RWPE2 (cell line): Measurements from ENCODE around the gene MLPH.

Experiments used
- ATAC-seq: fragments of 200-7000 bp; cut with Tn5 transposase; 3 replicates; pipeline ENCODE4 v1.9.1; 2021; ENCODE audit warnings: low read depth
- DNase-seq: peaks from one replicate; pipeline ENCODE4 v3.0.0-alpha.2; 2020; ENCODE audit warnings: low spot score
- H3K27ac ChIP-seq: fragments of 450-650 bp; 2 replicates; pipeline ENCODE4 v1.5.1; 2017; ENCODE audit warnings: mild to moderate bottlenecking; ENCODE audit not compliant: poor library complexity, severe bottlenecking
- H3K27me3 ChIP-seq: fragments of 250-450 bp; sonication (Bioruptor Pico); 2 replicates; pipeline ENCODE4 v1.5.1; 2021; ENCODE audit warnings: mild to moderate bottlenecking, moderate library complexity; ENCODE audit not compliant: insufficient read depth, poor library complexity, severe bottlenecking
- H3K36me3 ChIP-seq: fragments of 250-450 bp; sonication (Bioruptor Pico); 2 replicates; pipeline ENCODE4 v1.5.1; 2020; ENCODE audit warnings: low read depth, mild to moderate bottlenecking, moderate library complexity
- H3K4me1 ChIP-seq: fragments of 250-450 bp; sonication (Bioruptor Pico); 2 replicates; pipeline ENCODE4 v1.5.1; 2021; ENCODE audit warnings: mild to moderate bottlenecking, moderate library complexity; ENCODE audit not compliant: insufficient read depth, poor library complexity, severe bottlenecking
- H3K4me3 ChIP-seq: fragments of 250-450 bp; sonication (Bioruptor Pico); 2 replicates; pipeline ENCODE4 v1.5.1; 2021; ENCODE audit warnings: mild to moderate bottlenecking, moderate library complexity; ENCODE audit not compliant: severe bottlenecking
- H3K9me3 ChIP-seq: fragments of 250-450 bp; sonication (Bioruptor Pico); 2 replicates; pipeline ENCODE4 v1.5.1; 2021; ENCODE audit warnings: mild to moderate bottlenecking, moderate library complexity; ENCODE audit not compliant: severe bottlenecking
- TF ChIP-seq, protein P1 (sequence below): fragments of 450-650 bp; IDR thresholded peaks from one replicate; pipeline ENCODE4 v1.5.1; 2017; ENCODE audit warnings: mild to moderate bottlenecking, moderate library complexity; ENCODE audit not compliant: poor library complexity, severe bottlenecking

Gene MLPH

DNA sequence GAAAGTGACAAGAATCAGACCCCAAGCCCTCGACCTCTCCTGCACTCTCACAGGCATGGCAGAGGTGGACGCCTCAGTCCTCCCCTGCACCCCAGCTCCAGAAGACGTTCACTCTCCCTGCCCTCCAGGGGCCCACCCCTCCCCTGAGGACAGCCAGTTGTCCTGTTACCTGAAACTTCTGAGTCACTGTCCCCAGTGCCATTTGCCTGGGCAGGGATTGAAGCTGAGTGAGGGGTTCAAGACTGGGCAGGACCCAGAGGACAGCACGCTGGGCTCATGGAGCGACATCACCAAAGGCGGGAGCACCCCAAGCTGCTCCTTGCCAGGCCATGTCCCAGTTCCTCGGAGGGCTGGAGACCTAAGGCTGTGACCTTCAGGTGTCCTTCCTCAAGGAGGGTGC lies 38.9 kb upstream of the MLPH start:
- no peaks in the 10 kb centered on the region for H3K36me3 ChIP-seq
- no peaks in the 10 kb centered on the region for H3K9me3 ChIP-seq
- no peaks in the 10 kb centered on the region for H3K4me1 ChIP-seq
- H3K4me3 ChIP-seq, result no peak overlapping the region
- no peaks in the 10 kb centered on the region for H3K27me3 ChIP-seq
- TF ChIP-seq, protein P1, sequence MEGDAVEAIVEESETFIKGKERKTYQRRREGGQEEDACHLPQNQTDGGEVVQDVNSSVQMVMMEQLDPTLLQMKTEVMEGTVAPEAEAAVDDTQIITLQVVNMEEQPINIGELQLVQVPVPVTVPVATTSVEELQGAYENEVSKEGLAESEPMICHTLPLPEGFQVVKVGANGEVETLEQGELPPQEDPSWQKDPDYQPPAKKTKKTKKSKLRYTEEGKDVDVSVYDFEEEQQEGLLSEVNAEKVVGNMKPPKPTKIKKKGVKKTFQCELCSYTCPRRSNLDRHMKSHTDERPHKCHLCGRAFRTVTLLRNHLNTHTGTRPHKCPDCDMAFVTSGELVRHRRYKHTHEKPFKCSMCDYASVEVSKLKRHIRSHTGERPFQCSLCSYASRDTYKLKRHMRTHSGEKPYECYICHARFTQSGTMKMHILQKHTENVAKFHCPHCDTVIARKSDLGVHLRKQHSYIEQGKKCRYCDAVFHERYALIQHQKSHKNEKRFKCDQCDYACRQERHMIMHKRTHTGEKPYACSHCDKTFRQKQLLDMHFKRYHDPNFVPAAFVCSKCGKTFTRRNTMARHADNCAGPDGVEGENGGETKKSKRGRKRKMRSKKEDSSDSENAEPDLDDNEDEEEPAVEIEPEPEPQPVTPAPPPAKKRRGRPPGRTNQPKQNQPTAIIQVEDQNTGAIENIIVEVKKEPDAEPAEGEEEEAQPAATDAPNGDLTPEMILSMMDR, result no peak
- ATAC-seq (no peak), DNase-seq (no peak)
- no peak overlapping the region for H3K27ac ChIP-seq

DNA sequence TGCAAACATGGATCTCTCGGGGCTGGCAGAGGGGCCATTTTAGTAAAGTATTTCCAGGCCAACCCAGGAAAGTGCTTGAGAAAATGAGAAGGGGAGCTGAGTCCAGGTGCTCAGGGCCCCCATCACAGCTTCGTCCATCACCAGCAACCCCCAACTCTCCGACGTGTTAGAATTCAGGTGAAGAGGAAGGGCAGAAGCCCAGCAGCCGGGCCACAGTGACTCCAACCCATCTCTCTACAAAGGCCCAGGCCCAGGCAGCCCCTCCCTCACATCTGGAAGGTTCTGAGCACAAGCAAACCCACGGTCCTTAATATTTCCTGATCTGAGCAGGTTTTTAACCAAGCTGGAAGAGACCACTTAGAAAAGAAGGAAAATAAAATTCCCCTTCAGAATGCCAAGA lies 38.4 kb upstream of the MLPH start:
- no peaks in the 10 kb centered on the region for H3K27me3 ChIP-seq
- TF ChIP-seq, protein P1, result no peak

DNA sequence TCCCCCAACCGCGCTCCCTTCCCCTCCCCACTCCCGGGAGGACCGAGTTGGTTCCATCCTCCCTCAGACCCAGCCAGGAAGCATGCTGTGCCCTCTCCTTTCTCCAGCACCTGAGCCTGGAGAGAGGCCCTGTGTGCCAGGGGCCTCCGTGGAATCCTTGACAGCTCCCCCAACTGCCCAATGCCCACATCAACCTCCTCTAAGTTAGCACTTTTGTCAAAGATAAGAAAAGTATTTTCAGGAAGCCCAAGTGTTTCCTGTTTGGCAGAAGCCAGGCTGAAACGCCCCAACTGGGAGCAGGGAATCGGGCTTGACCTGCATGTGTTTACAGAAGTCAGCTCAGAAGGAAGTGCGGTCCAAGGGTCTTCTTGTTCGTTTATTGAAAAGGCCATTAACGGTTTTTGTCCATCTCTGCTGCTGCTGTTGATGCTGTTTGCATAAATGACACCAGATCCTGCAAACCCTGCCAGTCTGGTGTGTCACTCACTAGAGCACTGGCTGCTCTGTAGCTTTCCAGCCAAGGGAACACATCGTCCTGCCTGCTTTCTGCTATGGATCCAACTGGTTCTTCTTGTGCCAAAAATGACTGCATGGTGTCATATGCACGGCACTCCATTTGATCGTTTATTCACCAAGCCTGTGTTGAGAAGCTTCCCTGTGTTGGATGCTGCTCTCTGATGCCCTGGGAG lies 37.7 kb upstream of the MLPH start:
- Histone ChIP-seq H3K9me3 (no peaks in the 10 kb centered on the region), H3K36me3 (no peaks in the 10 kb centered on the region), H3K4me1 (no peaks in the 10 kb centered on the region), H3K27ac (no peak overlapping the region), H3K27me3 (no peaks in the 10 kb centered on the region), H3K4me3 (no peak overlapping the region)
- TF ChIP-seq, protein P1, result no peak
- DNase-seq, result no peak
- no peak for ATAC-seq

More for the DNA sequence above, 38.4 kb upstream of the MLPH start:
- DNase-seq (no peak), ATAC-seq (no peak)
- no peaks in the 10 kb centered on the region for H3K9me3 ChIP-seq
- no peak overlapping the region for H3K27ac ChIP-seq
- H3K4me1 ChIP-seq, result no peaks in the 10 kb centered on the region
- H3K36me3 ChIP-seq, result no peaks in the 10 kb centered on the region
- H3K4me3 ChIP-seq, result no peak overlapping the region

DNA sequence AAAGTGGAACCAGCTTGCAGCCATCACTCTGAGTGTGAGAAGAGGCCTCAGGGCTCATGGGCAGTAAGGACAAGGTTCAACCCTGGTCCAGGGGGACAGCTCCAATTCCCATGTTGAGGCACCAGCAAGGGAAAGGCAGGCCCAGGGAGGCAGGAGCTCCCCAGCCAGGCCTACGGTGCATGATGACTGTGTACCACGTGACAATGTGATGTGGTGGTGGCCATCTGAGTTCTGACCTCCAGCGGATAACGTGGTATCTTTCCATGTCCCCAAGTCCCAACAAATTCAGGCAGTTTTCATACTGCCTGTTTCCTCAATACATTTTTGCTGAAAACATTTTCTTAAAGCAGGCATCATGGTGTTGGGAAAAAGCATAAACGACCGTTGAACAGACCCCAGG lies 36.9 kb upstream of the MLPH start:
- TF ChIP-seq, protein P1, result no peak
- Histone ChIP-seq H3K27me3 (no peaks in the 10 kb centered on the region), H3K4me3 (no peak overlapping the region), H3K36me3 (no peaks in the 10 kb centered on the region), H3K27ac (no peak overlapping the region), H3K4me1 (no peaks in the 10 kb centered on the region), H3K9me3 (no peaks in the 10 kb centered on the region)
- no peak for ATAC-seq
- DNase-seq, result no peak

DNA sequence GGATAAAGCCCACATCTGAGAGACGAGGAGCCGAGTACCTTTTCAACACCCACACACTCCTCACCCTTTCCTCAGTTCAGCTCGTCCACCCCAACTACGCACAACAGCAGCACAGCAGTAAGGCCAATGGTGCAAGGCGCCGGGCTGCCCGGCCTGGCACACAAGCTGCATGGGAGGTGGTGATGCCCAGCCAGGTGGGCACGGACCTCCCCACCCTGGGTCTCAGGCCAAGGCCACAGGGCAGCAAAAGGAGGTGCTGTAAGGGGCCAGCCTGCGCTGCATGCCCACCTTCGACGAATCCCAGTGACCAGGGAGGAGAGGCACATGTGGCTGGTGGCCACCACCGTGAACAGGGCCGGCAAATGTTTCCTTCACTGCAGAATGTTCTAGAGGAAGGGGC lies 36.5 kb upstream of the MLPH start:
- no peaks in the 10 kb centered on the region for H3K4me1 ChIP-seq
- no peaks in the 10 kb centered on the region for H3K27me3 ChIP-seq
- TF ChIP-seq, protein P1, result no peak
- DNase-seq (no peak), ATAC-seq (no peak)
- no peak overlapping the region for H3K27ac ChIP-seq
- H3K9me3 ChIP-seq, result peaks cover 2% of the 10 kb centered on the region
- H3K36me3 ChIP-seq, result no peaks in the 10 kb centered on the region
- H3K4me3 ChIP-seq, result no peak overlapping the region
